CD4-positive, alpha-beta T cell (primary cell): ENCODE data around the gene FLII. TPM values are rescaled to one million over a fixed set of nuclear protein-coding genes. Genes with fewer than 3 reads are reported as not detected.

Experiments used
- ATAC-seq: fragments of 200-7000 bp; cut with Tn5 transposase; one replicate; pipeline ENCODE4 v1.10.0; 2022; ENCODE audit warnings: mild to moderate bottlenecking; ENCODE audit not compliant: poor library complexity
- CTCF ChIA-PET: fragments of 350-600 bp; sonication (Branson Sonifier 250); formaldehyde crosslinking; loops from one replicate; lab custom pipeline; 2021; ENCODE audit warnings: antibody characterized with exemption, inconsistent platforms; lab: Charles Lee
- POLR2A ChIA-PET: fragments of 350-600 bp; sonication (Branson Sonifier 250); formaldehyde crosslinking; loops from one replicate; lab custom pipeline; 2021; ENCODE audit warnings: antibody characterized with exemption, inconsistent platforms; lab: Charles Lee
- DNase-seq, 14 experiments: peaks; one replicate each; pipeline ENCODE4 v3.0.0-alpha.2; 2013 to 2020; ENCODE audit warnings: mixed read lengths in 2 of 14
- H3K27ac ChIP-seq, 2 donors: one replicate each; pipeline versions ENCODE4 v1.5.1 to v1.7.0; 2013; ENCODE audit warnings: low read length in 2 of 2, low read depth in 1 of 2, mild to moderate bottlenecking in 1 of 2
- H3K27me3 ChIP-seq, 2 experiments: 1 replicate in 1 of 2; 2 replicates in 1 of 2; pipeline versions ENCODE4 v1.6.1 to v1.7.0; 2013; ENCODE audit warnings: low read length in 2 of 2, control low read depth in 1 of 2, mild to moderate bottlenecking in 1 of 2, moderate library complexity in 1 of 2; ENCODE audit not compliant: insufficient read depth in 2 of 2, control insufficient read depth in 1 of 2
- H3K36me3 ChIP-seq: one replicate; pipeline ENCODE4 v1.6.1; 2013; ENCODE audit warnings: low read length, control low read depth; ENCODE audit not compliant: insufficient read depth
- H3K4me1 ChIP-seq: one replicate; pipeline ENCODE4 v1.6.1; 2013; ENCODE audit warnings: low read length, control low read depth; ENCODE audit not compliant: insufficient read depth
- H3K4me3 ChIP-seq: one replicate; pipeline ENCODE4 v1.5.1; 2013; ENCODE audit warnings: mild to moderate bottlenecking, low read length, moderate library complexity
- H3K9me3 ChIP-seq, 2 experiments: 1 replicate in 1 of 2; 2 replicates in 1 of 2; pipeline versions ENCODE4 v1.6.1 to v1.7.0; 2013; ENCODE audit warnings: low read length in 2 of 2, mild to moderate bottlenecking in 2 of 2, control low read depth in 1 of 2, moderate library complexity in 1 of 2; ENCODE audit not compliant: control insufficient read depth in 1 of 2, insufficient read depth in 1 of 2
- H3K27ac Mint-ChIP-seq: one replicate; pipeline ENCODE4 v1.8.0; 2020; ENCODE audit warnings: mixed read lengths
- H3K27me3 Mint-ChIP-seq: one replicate; pipeline ENCODE4 v1.8.0; 2021; ENCODE audit warnings: mixed read lengths
- H3K36me3 Mint-ChIP-seq: one replicate; pipeline ENCODE4 v1.8.0; 2021; ENCODE audit warnings: low read depth, mixed read lengths
- H3K4me1 Mint-ChIP-seq: one replicate; pipeline ENCODE4 v1.8.0; 2021; ENCODE audit warnings: low read depth, mixed read lengths
- H3K4me3 Mint-ChIP-seq: one replicate; pipeline ENCODE4 v1.8.0; 2020; ENCODE audit warnings: mild to moderate bottlenecking, mixed read lengths
- H3K9me3 Mint-ChIP-seq: one replicate; pipeline ENCODE4 v1.8.0; 2020; ENCODE audit warnings: mixed read lengths
- intact Hi-C, 2 experiments: fragments of 100-400 bp; cut with DNase I in 1 of 2; cut with micrococcal nuclease in 1 of 2; formaldehyde crosslinking; loops; one replicate each; pipeline versions ENCODE4 v1.15.1 to v1.9.0; 2023 to 2025; cut with DNase I, micrococcal nuclease
- total RNA-seq, 174 experiments: library from RNA in 2 of 174; stranded (reverse) in 2 of 174; gene quantifications; one replicate each; pipeline ENCODE4 v1.2.3 and lab custom pipeline; 2021 to 2026
- TF ChIP-seq, protein P1 (sequence below): fragments of 200-600 bp; IDR thresholded peaks from one replicate; pipeline ENCODE4 v1.8.0; 2022; ENCODE audit warnings: antibody characterized with exemption, mild to moderate bottlenecking

Gene FLII
- total RNA-seq, 2 experiments from 2014 or later, result 179 to 190 TPM

- peak overlapping the region; percentile 30 for H3K27ac Mint-ChIP-seq
- no peaks in the 10 kb centered on the region for H3K27me3 ChIP-seq
- intact Hi-C loops, result no loop called here
- no peaks in the 10 kb centered on the region for H3K27me3 Mint-ChIP-seq
- no peak for DNase-seq
- H3K36me3 Mint-ChIP-seq, result peaks cover 81% of the 10 kb centered on the region
- no peak overlapping the region for H3K4me3 Mint-ChIP-seq
- H3K4me1 ChIP-seq, result no peaks in the 10 kb centered on the region
- no peak overlapping the region for H3K27ac ChIP-seq
- H3K9me3 ChIP-seq, result no peaks in the 10 kb centered on the region
- ATAC-seq, result no peak
- no peaks in the 10 kb centered on the region for H3K9me3 Mint-ChIP-seq
- H3K36me3 ChIP-seq, result peaks cover 93% of the 10 kb centered on the region
- TF ChIP-seq, protein P1, sequence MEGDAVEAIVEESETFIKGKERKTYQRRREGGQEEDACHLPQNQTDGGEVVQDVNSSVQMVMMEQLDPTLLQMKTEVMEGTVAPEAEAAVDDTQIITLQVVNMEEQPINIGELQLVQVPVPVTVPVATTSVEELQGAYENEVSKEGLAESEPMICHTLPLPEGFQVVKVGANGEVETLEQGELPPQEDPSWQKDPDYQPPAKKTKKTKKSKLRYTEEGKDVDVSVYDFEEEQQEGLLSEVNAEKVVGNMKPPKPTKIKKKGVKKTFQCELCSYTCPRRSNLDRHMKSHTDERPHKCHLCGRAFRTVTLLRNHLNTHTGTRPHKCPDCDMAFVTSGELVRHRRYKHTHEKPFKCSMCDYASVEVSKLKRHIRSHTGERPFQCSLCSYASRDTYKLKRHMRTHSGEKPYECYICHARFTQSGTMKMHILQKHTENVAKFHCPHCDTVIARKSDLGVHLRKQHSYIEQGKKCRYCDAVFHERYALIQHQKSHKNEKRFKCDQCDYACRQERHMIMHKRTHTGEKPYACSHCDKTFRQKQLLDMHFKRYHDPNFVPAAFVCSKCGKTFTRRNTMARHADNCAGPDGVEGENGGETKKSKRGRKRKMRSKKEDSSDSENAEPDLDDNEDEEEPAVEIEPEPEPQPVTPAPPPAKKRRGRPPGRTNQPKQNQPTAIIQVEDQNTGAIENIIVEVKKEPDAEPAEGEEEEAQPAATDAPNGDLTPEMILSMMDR, result no peak
- H3K4me1 Mint-ChIP-seq, result peaks cover 5% of the 10 kb centered on the region
- no peak overlapping the region for H3K4me3 ChIP-seq
- ChIA-PET CTCF (no interaction called here), POLR2A (no interaction called here)
These were observed 8.3 kb downstream of the FLII start for GRCh38 chr17:18250259-18250658.

- Mint-ChIP-seq H3K27ac (no peak overlapping the region), H3K36me3 (peaks cover 79% of the 10 kb centered on the region), H3K27me3 (no peaks in the 10 kb centered on the region), H3K9me3 (no peaks in the 10 kb centered on the region), H3K4me1 (peaks cover 5% of the 10 kb centered on the region), H3K4me3 (no peak overlapping the region)
- no peaks in the 10 kb centered on the region for H3K9me3 ChIP-seq
- no peaks in the 10 kb centered on the region for H3K27me3 ChIP-seq
- no peak overlapping the region for H3K4me3 ChIP-seq
- TF ChIP-seq, protein P1, result no peak
- no peak overlapping the region for H3K27ac ChIP-seq
- intact Hi-C loops, result loop anchor here (5.0 to 10.0 kb wide), 3 partner anchors 73 to 316 kb away; no protein-coding TSS in a partner anchor
- CTCF ChIA-PET, result no interaction called here
- peaks cover 87% of the 10 kb centered on the region for H3K36me3 ChIP-seq
- POLR2A ChIA-PET, result interaction anchor here (1.0 kb wide), 1 partner anchor 66 kb away, joined by 3 read pairs; the partner anchor contains the start of gene TOP3A
- ATAC-seq (no peak), DNase-seq (no peak)
- H3K4me1 ChIP-seq, result no peaks in the 10 kb centered on the region
These were observed 9.7 kb downstream of the FLII start for GRCh38 chr17:18248811-18249210.

DNA sequence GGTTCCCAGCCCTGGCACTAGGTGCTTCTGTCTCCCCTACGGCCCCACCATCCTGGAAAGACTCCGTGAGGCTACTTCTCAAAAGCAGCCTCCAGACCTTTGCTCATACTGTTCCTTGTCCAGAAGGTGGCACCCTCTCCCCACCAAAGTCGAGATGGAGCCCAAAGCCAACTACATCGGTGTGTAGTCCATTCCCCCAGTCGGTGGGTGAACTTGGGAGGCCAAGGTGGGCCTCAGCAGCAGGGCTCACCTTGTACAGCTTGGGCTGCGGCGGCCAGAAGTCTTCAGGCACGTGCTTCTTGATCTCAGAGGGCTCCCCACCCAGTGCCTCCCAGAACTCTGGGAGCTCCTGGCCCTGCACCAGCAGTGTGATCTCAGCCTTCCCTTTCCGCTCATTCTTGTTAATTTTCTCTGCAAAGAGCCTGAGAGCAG lies 10.2 kb downstream of the FLII start:
- peak; percentile 44 to 81 (median 60) for DNase-seq
- Histone ChIP-seq H3K27me3 (no peaks in the 10 kb centered on the region), H3K9me3 (no peaks in the 10 kb centered on the region), H3K4me1 (no peaks in the 10 kb centered on the region), H3K4me3 (no peak overlapping the region), H3K36me3 (peaks cover 83% of the 10 kb centered on the region), H3K27ac (no peak overlapping the region)
- POLR2A ChIA-PET, result interaction anchor here (1.0 kb wide), 1 partner anchor 66 kb away, joined by 3 read pairs; the partner anchor contains the start of gene TOP3A
- no peaks in the 10 kb centered on the region for H3K9me3 Mint-ChIP-seq
- H3K4me3 Mint-ChIP-seq, result no peak overlapping the region
- peaks cover 5% of the 10 kb centered on the region for H3K4me1 Mint-ChIP-seq
- TF ChIP-seq, protein P1, result peak; percentile 69
- CTCF ChIA-PET, result no interaction called here
- peak; percentile 82 for ATAC-seq
- intact Hi-C loops, result loop anchor here (5.0 to 10.0 kb wide), 3 partner anchors 74 to 316 kb away; no protein-coding TSS in a partner anchor
- no peaks in the 10 kb centered on the region for H3K27me3 Mint-ChIP-seq
- peak overlapping the region; percentile 25 for H3K27ac Mint-ChIP-seq
- peaks cover 74% of the 10 kb centered on the region for H3K36me3 Mint-ChIP-seq
